K562 (cell line): ENCODE data around the gene ACBD4. TPM values are rescaled to one million over a fixed set of nuclear protein-coding genes. Genes with fewer than 3 reads are reported as not detected.
A peak's percentile ranks its signal among the peaks of the same experiment; 100 is the strongest.

Experiments used
- ATAC-seq: fragments of 200-7000 bp; cut with Tn5 transposase; 3 replicates; pipeline ENCODE4 v1.9.1; 2020; ENCODE audit warnings: moderate library complexity
- BruUV-seq: library from RNA; stranded (reverse); fragments of 400-500 nt; replicated peaks from 2 replicates; lab custom pipeline; 2021; lab: Mats Ljungman, UMichigan
- CTCF ChIA-PET: fragments of 300-600 bp; formaldehyde crosslinking; extraction: SDS; loops from one replicate; lab custom pipeline; 2021; ENCODE audit warnings: low intra/inter-chr PET ratio; lab: Yijun Ruan, JAX
- POLR2A ChIA-PET: fragments of 300-600, 350-650 bp; sonication (Branson Sonifier 250); formaldehyde crosslinking; extraction: SDS; loops from one replicate; lab custom pipeline; 2021; ENCODE audit warnings: antibody characterized with exemption, inconsistent platforms; lab: Yijun Ruan, JAX
- DNase-seq, 4 experiments: peaks; one replicate each; pipeline versions ENCODE4 v3.0.0 to v3.0.0-alpha.2; 2011 to 2018; ENCODE audit warnings: low spot score in 3 of 4, mixed read lengths in 3 of 4; ENCODE audit errors: extremely low read depth in 1 of 4
- FAIRE-seq: peaks from 2 replicates; lab custom pipeline; 2011; peaks lifted over from hg19 to GRCh38; lab: Jason Lieb, UNC
- H2AFZ ChIP-seq: 2 replicates; pipeline ENCODE4 v1.6.0; 2011; ENCODE audit warnings: low read depth, low read length, control low read depth, inconsistent platforms
- H3K27ac ChIP-seq: fragments of 200-600 bp; 3 replicates; pipeline ENCODE4 v1.8.0; 2011; ENCODE audit warnings: low read depth, mild to moderate bottlenecking, control low read depth, inconsistent platforms, low read length, moderate library complexity, mixed read lengths; ENCODE audit errors: extremely low read depth
- H3K27me3 ChIP-seq, 2 experiments: fragments of 300-600 bp in 1 of 2; 2 replicates in 1 of 2; 3 replicates in 1 of 2; pipeline versions ENCODE4 v1.6.0 to v1.8.0; 2011; ENCODE audit warnings: inconsistent platforms in 2 of 2, low read length in 2 of 2, mild to moderate bottlenecking in 1 of 2, mixed read lengths in 1 of 2, moderate library complexity in 1 of 2; ENCODE audit not compliant: control insufficient read depth in 2 of 2, insufficient read depth in 2 of 2
- H3K36me3 ChIP-seq: fragments of 300-600 bp; 3 replicates; pipeline ENCODE4 v1.8.0; 2011; ENCODE audit warnings: mild to moderate bottlenecking, low read length, inconsistent platforms; ENCODE audit not compliant: control insufficient read depth, insufficient read depth
- H3K4me1 ChIP-seq, 2 experiments: fragments of 200-600 bp in 1 of 2; replicated peaks in 1 of 2; 2 replicates in 1 of 2; 3 replicates in 1 of 2; pipeline versions ENCODE4 v1.5.1 to v1.8.0; 2011; ENCODE audit warnings: inconsistent platforms in 2 of 2, low read length in 2 of 2, mild to moderate bottlenecking in 1 of 2, mixed read lengths in 1 of 2, moderate library complexity in 1 of 2; ENCODE audit not compliant: control insufficient read depth in 2 of 2, insufficient read depth in 2 of 2
- H3K4me2 ChIP-seq: 2 replicates; pipeline ENCODE4 v1.6.1; 2011; ENCODE audit warnings: low read length, control low read depth, inconsistent platforms, mixed read lengths; ENCODE audit not compliant: insufficient read depth
- H3K4me3 ChIP-seq: fragments of 200-600 bp; sonication (generic), shearing (Covaris generic); 2 replicates; pipeline ENCODE4 v1.5.1; 2016; ENCODE audit warnings: control low read depth, inconsistent platforms
- H3K79me2 ChIP-seq: fragments of 200-600 bp; 3 replicates; pipeline ENCODE4 v1.8.0; 2011; ENCODE audit warnings: low read length, inconsistent platforms; ENCODE audit not compliant: control insufficient read depth, insufficient read depth
- H3K9ac ChIP-seq, 2 experiments: 2 replicates each; pipeline versions ENCODE4 v1.6.0 to v1.6.1; 2011; ENCODE audit warnings: low read depth in 2 of 2, low read length in 2 of 2, control low read depth in 1 of 2, inconsistent platforms in 1 of 2, mild to moderate bottlenecking in 1 of 2, mixed read lengths in 1 of 2; ENCODE audit not compliant: insufficient read depth in 1 of 2
- H3K9me1 ChIP-seq: one replicate; pipeline ENCODE4 v1.6.0; 2011; ENCODE audit warnings: inconsistent platforms, mild to moderate bottlenecking, low read length, moderate library complexity; ENCODE audit not compliant: control insufficient read depth, insufficient read depth
- H3K9me3 ChIP-seq: replicated peaks from 2 replicates; pipeline ENCODE4 v1.5.1; 2011; ENCODE audit warnings: low read depth, low read length, inconsistent platforms; ENCODE audit not compliant: control insufficient read depth, insufficient read depth
- H4K20me1 ChIP-seq: replicated peaks from 2 replicates; pipeline ENCODE4 v1.6.1; 2011; ENCODE audit warnings: low read length, inconsistent platforms, mixed read lengths; ENCODE audit not compliant: control insufficient read depth, insufficient read depth
- ARID2 ChIP-seq: fragments of 450-650 bp; IDR thresholded peaks from 2 replicates; pipeline ENCODE4 v1.6.1; 2017; ENCODE audit warnings: antibody characterized with exemption, mild to moderate bottlenecking
- BACH1 ChIP-seq: fragments of 200-800 bp; sonication (Bioruptor generic); IDR thresholded peaks from 2 replicates; pipeline ENCODE4 v1.6.1; 2016; ENCODE audit warnings: missing genetic modification characterization, missing compliant biosample characterization
- CXXC5 ChIP-seq: fragments of 250-450 bp; sonication (Bioruptor Pico); IDR thresholded peaks from 2 replicates; pipeline ENCODE4 v1.8.0; 2022; ENCODE audit warnings: inconsistent platforms, mild to moderate bottlenecking, moderate library complexity
- DMBX1 ChIP-seq: fragments of 250-450 bp; sonication (Bioruptor Pico); IDR thresholded peaks from 2 replicates; pipeline ENCODE4 v1.8.0; 2022; ENCODE audit warnings: inconsistent platforms, mild to moderate bottlenecking, moderate library complexity, borderline replicate concordance
- ELF1 ChIP-seq: fragments of 200-800 bp; sonication (Bioruptor generic); IDR thresholded peaks from 2 replicates; pipeline ENCODE4 v1.6.1; 2016; ENCODE audit warnings: missing genetic modification characterization, missing compliant biosample characterization
- ELK1 ChIP-seq: sonication (generic); formaldehyde crosslinking; IDR thresholded peaks from 2 replicates; pipeline ENCODE4 v1.8.1; 2022; ENCODE audit warnings: missing genetic modification reagents
- FOXJ3 ChIP-seq: sonication (generic); formaldehyde crosslinking; IDR thresholded peaks from 2 replicates; pipeline ENCODE4 v1.4.0; 2020; ENCODE audit warnings: mild to moderate bottlenecking, missing genetic modification reagents
- FOXK1 ChIP-seq: sonication (generic); formaldehyde crosslinking; IDR thresholded peaks from 2 replicates; pipeline ENCODE4 v1.8.0; 2022; ENCODE audit warnings: missing genetic modification reagents, mild to moderate bottlenecking, borderline replicate concordance
- KLF16 ChIP-seq: IDR thresholded peaks from 2 replicates; pipeline ENCODE4 v1.6.1; 2016; ENCODE audit warnings: antibody characterized with exemption
- MTF1 ChIP-seq: fragments of 250-450 bp; sonication (Bioruptor Pico); IDR thresholded peaks from 2 replicates; pipeline ENCODE4 v1.9.0; 2021; ENCODE audit warnings: moderate library complexity, mild to moderate bottlenecking, inconsistent platforms, borderline replicate concordance
- NFRKB ChIP-seq: fragments of 450-650 bp; IDR thresholded peaks from 2 replicates; pipeline ENCODE4 v1.6.1; 2016; ENCODE audit warnings: low read depth
- POLR2AphosphoS2 ChIP-seq: IDR thresholded peaks from 2 replicates; pipeline ENCODE4 v1.6.1; 2012; ENCODE audit warnings: low read length, improper control_type of control experiment
- RCOR1 ChIP-seq, 2 experiments: IDR thresholded peaks; 2 replicates each; pipeline ENCODE4 v1.6.1; 2012; ENCODE audit warnings: low read depth in 2 of 2, low read length in 2 of 2, borderline replicate concordance in 1 of 2, improper control_type of control experiment in 1 of 2
- RNF2 ChIP-seq: sonication (generic); IDR thresholded peaks from 2 replicates; pipeline ENCODE4 v1.6.1; 2016
- STAG1 ChIP-seq: sonication (generic); formaldehyde crosslinking; IDR thresholded peaks from 2 replicates; pipeline ENCODE4 v1.5.0; 2020; ENCODE audit warnings: missing genetic modification reagents, borderline replicate concordance
- TAL1 ChIP-seq: fragments of 450-650 bp; IDR thresholded peaks from 2 replicates; pipeline ENCODE4 v1.6.1; 2016; ENCODE audit warnings: mild to moderate bottlenecking
- TCFL5 ChIP-seq: fragments of 250-450 bp; sonication (Bioruptor Pico); conservative IDR thresholded peaks from 2 replicates; pipeline ENCODE4 v1.6.1; 2021; ENCODE audit warnings: mild to moderate bottlenecking, moderate library complexity, matching md5 sums
- TEAD1 ChIP-seq, 2 experiments: fragments of 450-650 bp in 1 of 2; sonication (generic) in 1 of 2; formaldehyde crosslinking; IDR thresholded peaks; 2 replicates each; pipeline versions ENCODE4 v1.4.0 to v1.8.0; 2020 to 2022; ENCODE audit warnings: mild to moderate bottlenecking in 2 of 2, missing genetic modification reagents in 1 of 2
- XRCC4 ChIP-seq: IDR thresholded peaks from one replicate; pipeline ENCODE4 v1.6.1; 2011; ENCODE audit not compliant: insufficient read depth, insufficient read length; ENCODE audit errors: extremely low read depth
- ZNF165 ChIP-seq: fragments of 250-450 bp; sonication (Bioruptor Pico); IDR thresholded peaks from 2 replicates; pipeline ENCODE4 v1.4.0; 2020; ENCODE audit warnings: borderline replicate concordance
- ZNF395 ChIP-seq: fragments of 200-800 bp; sonication (Bioruptor generic); IDR thresholded peaks from 2 replicates; pipeline ENCODE4 v1.6.1; 2017; ENCODE audit warnings: missing genetic modification characterization, missing compliant biosample characterization
- ZNF785 ChIP-seq: fragments of 250-450 bp; sonication (Bioruptor Pico); IDR thresholded peaks from 2 replicates; pipeline ENCODE4 v1.4.0; 2020; ENCODE audit warnings: mild to moderate bottlenecking
- WGBS: fragments of 100-300 bp; shearing (Covaris generic); methylation state at CpG from one replicate; pipeline ENCODE4 v1.1.6; 2016; ENCODE audit warnings: low coverage, mixed read lengths; ENCODE audit not compliant: insufficient coverage; ENCODE audit errors: missing lambda C conversion rate; 5-methylcytosine and 5-hydroxymethylcytosine counted together
- in situ Hi-C: fragments of 300-500 bp; cut with MboI; formaldehyde crosslinking; loops from 4 replicates; pipeline ENCODE4 v1.15.0; 2018; ENCODE audit warnings: inconsistent platforms, mixed read lengths
- intact Hi-C: fragments of 100-400 bp; cut with micrococcal nuclease; formaldehyde crosslinking; loops from 2 replicates; pipeline ENCODE4 v1.14.2; 2022
- polyA plus RNA-seq, 8 experiments: library from polyadenylated mRNA; depleted of rRNA in 4 of 8; stranded (reverse) in 5 of 8; unstranded in 3 of 8; fragments of >200 nt; fragmentation: Nextera tagmentation in 2 of 8; fragmentation: Illumina TruSeq in 1 of 8; extraction: Ambion mirVana in 2 of 8; extraction: Trizol in 1 of 8; gene quantifications; 2 replicates each; pipeline versions ENCODE4 v1.2.1 to v1.2.3, GENCODE V29; 2011 to 2014; ENCODE audit warnings: inconsistent platforms in 1 of 8, missing spikeins in 1 of 8
- total RNA-seq, 7 experiments: library from RNA; depleted of rRNA in 6 of 7; stranded (reverse); fragments of >200 nt in 6 of 7; fragmentation: Illumina TruSeq in 2 of 7; extraction: Trizol in 2 of 7; gene quantifications; 2 replicates each; pipeline versions ENCODE4 v1.2.1 to v1.2.3, GENCODE V29; 2011 to 2021; ENCODE audit warnings: low replicate concordance in 1 of 7

ACBD4 gene
- total and polyA plus RNA-seq, 9 of the 15 experiments (the other 6 are each of a cell fraction or from before 2014, with no cell fraction given): 0.14 to 6.9 (median 4.6) TPM

- H3K9me1 ChIP-seq: no peaks in the 10 kb centered on the region
- POLR2A ChIA-PET: interaction anchor here (0.5 to 10.1 kb wide), 79 partner anchors 11 to 1166 kb away, joined by 3 to 497 read pairs (median 4); partner anchors contain the start of genes ACBD4, DCAKD, HEXIM2 and MAP3K14
- peak; percentile 73 to 93 (median 77) for DNase-seq
- no peaks in the 10 kb centered on the region for H3K9me3 ChIP-seq
- peak overlapping the region; percentile 69 for H3K4me3 ChIP-seq
- H3K36me3 ChIP-seq: peaks cover 3% of the 10 kb centered on the region; the same call in 1 of the 3 replicates
- peak overlapping the region; percentile 86 for H3K27ac ChIP-seq
- peak; percentile 32 for FAIRE-seq
- H3K9ac ChIP-seq: peak overlapping the region; percentile 79 to 98
- BruUV-seq: no TSS peak
- CTCF ChIA-PET: interaction anchor here (0.6 to 2.8 kb wide), 4 partner anchors 9 to 108 kb away, joined by 3 to 14 read pairs (median 4); partner anchors contain the start of gene ACBD4
- H2AFZ ChIP-seq: peak overlapping the region; percentile 14; the same call in 1 of the 2 replicates
- H3K4me1 ChIP-seq: peaks cover 33 to 41% of the 10 kb centered on the region in 2 experiments
- peaks cover 54% of the 10 kb centered on the region for H3K79me2 ChIP-seq
- ATAC-seq: peak; percentile 70
- in situ Hi-C loops: no loop called here
- H3K4me2 ChIP-seq: peak overlapping the region; percentile 95
- WGBS: under 1% methylated on average over 25 of the region's 32 CpGs
- intact Hi-C loops: loop anchor here (2.0 kb wide), 1 partner anchor 48 kb away; no protein-coding TSS in a partner anchor
- H4K20me1 ChIP-seq: peaks cover 5% of the 10 kb centered on the region; the same call in 1 of the 2 replicates
- H3K27me3 ChIP-seq: no peaks in the 10 kb centered on the region
- no peak for TF ChIP-seq ZNF785 (CRISPR knock-in tag)
- 0 out of 4 replicates have a peak, but pooled peaks of 1 of the 2 experiments have one; percentile 17 for TF ChIP-seq RCOR1 (IDR thresholded peaks at IDR 0.05; ENCODE audit: borderline replicate concordance in 1 of 2, low read depth in 2 of 2, low read length in 2 of 2)
- no peak; the same call in 1 of the 2 replicates for TF ChIP-seq POLR2AphosphoS2
- TF ChIP-seq NFRKB: no peak; the same call in 1 of the 2 replicates
- TF ChIP-seq TAL1: no peak
- TF ChIP-seq MTF1: no peak
- no peak for TF ChIP-seq STAG1 (CRISPR knock-in tag)
- TF ChIP-seq TCFL5 (CRISPR knock-in tag): no peak
- TF ChIP-seq RNF2: no peak
- no peak for TF ChIP-seq FOXK1 (CRISPR knock-in tag)
- TF ChIP-seq XRCC4: no peak
- TF ChIP-seq TEAD1 (CRISPR knock-in tag; IDR thresholded peaks at IDR 0.05): no peak
- TF ChIP-seq DMBX1 (CRISPR knock-in tag): no peak
- no peak for TF ChIP-seq CXXC5 (CRISPR knock-in tag)
- no peak for TF ChIP-seq ELF1
- TF ChIP-seq ZNF395 (CRISPR knock-in tag): peak; percentile 81
- TF ChIP-seq ZNF165: no peak
- TF ChIP-seq FOXJ3: no peak
- no peak for TF ChIP-seq BACH1 (tag)
- TF ChIP-seq ELK1 (CRISPR knock-in tag): no peak
- no peak for TF ChIP-seq ARID2
- TF ChIP-seq KLF16: peak; percentile 51
These were observed 13.7 kb downstream of the ACBD4 start for GRCh38 chr17:45149037-45149668.
